Measurements from ENCODE around the gene RPL22. TPM values are rescaled to one million over a fixed set of nuclear protein-coding genes. Genes with fewer than 3 reads are reported as not detected.

RPL22 gene
- total and polyA plus RNA-seq, 2 of the 13 experiments (the other 11 are each of a cell fraction or from before 2014, with no cell fraction given): 214 to 545 TPM

DNA sequence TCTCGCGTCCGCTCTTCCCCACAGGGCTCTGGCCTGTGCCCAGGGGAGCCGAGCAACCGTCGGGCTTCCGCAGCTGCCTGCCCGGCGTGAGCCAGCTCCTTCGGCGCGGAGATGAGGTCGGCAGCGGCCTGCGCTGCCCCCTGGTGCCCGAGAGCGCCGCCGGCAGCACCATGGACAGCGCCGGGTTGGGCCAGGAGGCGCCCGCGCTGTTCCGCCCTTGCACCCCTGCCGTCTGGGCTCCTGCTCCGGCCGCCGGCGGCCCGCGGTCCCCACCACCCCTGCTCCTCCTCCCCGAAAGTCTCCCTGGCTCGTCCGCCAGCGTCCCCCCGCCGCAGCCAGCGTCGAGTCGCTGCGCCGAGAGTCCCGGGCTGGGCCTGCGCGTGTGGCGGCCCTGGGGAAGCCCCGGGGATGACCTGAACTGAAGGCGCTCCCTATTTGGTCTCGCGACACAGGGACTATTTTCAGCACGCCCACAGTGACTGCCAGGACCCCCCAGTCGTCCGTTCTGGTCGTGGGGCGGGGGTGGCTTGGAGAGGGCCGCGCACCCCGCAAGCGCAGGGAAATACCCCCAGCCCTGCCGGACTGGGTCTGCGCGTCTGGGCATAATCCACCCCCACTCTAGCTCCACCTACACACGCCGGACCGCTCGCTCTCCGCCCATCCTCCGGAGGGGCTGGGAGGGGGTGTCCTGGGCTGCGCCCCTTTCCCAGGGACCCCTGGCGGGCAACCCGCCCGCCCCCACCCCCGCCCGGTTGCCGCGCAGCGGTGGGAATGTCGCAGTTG is 45.9 kb upstream of the RPL22 start (continued):
- TF ChIP-seq SKIL (CRISPR knock-in tag; IDR thresholded peaks at IDR 0.05; ENCODE audit: borderline replicate concordance) (peak; percentile 74), ATRX (CRISPR knock-in tag; IDR thresholded peaks at IDR 0.05; ENCODE audit: borderline replicate concordance) (no peak), KDM2A (CRISPR knock-in tag; IDR thresholded peaks at IDR 0.05; ENCODE audit: borderline replicate concordance, low read depth) (peak; percentile 97), ZSCAN31 (CRISPR knock-in tag; IDR thresholded peaks at IDR 0.05; ENCODE audit: low read depth) (peak; percentile 99), ZSCAN9 (CRISPR knock-in tag; IDR thresholded peaks at IDR 0.05; ENCODE audit: borderline replicate concordance) (peak; percentile 99), ZNF251 (CRISPR knock-in tag; IDR thresholded peaks at IDR 0.05) (peak; percentile 98), THAP11 (CRISPR knock-in tag; IDR thresholded peaks at IDR 0.05) (peak; percentile 85), ZNF20 (CRISPR knock-in tag; IDR thresholded peaks at IDR 0.05) (peak; percentile 93), LCORL (IDR thresholded peaks at IDR 0.05) (no peak), LCORL (CRISPR knock-in tag; IDR thresholded peaks at IDR 0.05) (peak; percentile 83), TEAD2 (CRISPR knock-in tag; IDR thresholded peaks at IDR 0.05) (peak; percentile 95), TP53 (CRISPR knock-in tag; conservative IDR thresholded peaks at IDR 0.05) (peak; percentile 93; the same call in 1 of the 2 replicates), PAX8 (CRISPR knock-in tag; IDR thresholded peaks at IDR 0.05; ENCODE audit: borderline replicate concordance) (peak; percentile 98; the same call in 1 of the 2 replicates), FOXK2 (IDR thresholded peaks at IDR 0.05) (no peak), GABPA (IDR thresholded peaks at IDR 0.05; ENCODE audit: low read depth, low read length) (no peak), GABPA (CRISPR knock-in tag; IDR thresholded peaks at IDR 0.05; ENCODE audit: low read depth) (no peak), ISX (CRISPR knock-in tag; conservative IDR thresholded peaks at IDR 0.05) (peak; percentile 99)
- TF ChIP-seq, protein P1, sequence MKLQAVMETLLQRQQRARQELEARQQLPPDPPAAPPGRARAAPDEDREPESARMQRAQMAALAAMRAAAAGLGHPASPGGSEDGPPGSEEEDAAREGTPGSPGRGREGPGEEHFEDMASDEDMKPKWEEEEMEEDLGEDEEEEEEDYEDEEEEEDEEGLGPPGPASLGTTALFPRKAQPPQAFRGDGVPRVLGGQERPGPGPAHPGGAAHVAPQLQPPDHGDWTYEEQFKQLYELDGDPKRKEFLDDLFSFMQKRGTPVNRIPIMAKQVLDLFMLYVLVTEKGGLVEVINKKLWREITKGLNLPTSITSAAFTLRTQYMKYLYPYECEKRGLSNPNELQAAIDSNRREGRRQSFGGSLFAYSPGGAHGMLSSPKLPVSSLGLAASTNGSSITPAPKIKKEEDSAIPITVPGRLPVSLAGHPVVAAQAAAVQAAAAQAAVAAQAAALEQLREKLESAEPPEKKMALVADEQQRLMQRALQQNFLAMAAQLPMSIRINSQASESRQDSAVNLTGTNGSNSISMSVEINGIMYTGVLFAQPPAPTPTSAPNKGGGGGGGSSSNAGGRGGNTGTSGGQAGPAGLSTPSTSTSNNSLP (IDR thresholded peaks at IDR 0.05; ENCODE audit: low read depth, low read length): no peak
- TF ChIP-seq, protein P2, sequence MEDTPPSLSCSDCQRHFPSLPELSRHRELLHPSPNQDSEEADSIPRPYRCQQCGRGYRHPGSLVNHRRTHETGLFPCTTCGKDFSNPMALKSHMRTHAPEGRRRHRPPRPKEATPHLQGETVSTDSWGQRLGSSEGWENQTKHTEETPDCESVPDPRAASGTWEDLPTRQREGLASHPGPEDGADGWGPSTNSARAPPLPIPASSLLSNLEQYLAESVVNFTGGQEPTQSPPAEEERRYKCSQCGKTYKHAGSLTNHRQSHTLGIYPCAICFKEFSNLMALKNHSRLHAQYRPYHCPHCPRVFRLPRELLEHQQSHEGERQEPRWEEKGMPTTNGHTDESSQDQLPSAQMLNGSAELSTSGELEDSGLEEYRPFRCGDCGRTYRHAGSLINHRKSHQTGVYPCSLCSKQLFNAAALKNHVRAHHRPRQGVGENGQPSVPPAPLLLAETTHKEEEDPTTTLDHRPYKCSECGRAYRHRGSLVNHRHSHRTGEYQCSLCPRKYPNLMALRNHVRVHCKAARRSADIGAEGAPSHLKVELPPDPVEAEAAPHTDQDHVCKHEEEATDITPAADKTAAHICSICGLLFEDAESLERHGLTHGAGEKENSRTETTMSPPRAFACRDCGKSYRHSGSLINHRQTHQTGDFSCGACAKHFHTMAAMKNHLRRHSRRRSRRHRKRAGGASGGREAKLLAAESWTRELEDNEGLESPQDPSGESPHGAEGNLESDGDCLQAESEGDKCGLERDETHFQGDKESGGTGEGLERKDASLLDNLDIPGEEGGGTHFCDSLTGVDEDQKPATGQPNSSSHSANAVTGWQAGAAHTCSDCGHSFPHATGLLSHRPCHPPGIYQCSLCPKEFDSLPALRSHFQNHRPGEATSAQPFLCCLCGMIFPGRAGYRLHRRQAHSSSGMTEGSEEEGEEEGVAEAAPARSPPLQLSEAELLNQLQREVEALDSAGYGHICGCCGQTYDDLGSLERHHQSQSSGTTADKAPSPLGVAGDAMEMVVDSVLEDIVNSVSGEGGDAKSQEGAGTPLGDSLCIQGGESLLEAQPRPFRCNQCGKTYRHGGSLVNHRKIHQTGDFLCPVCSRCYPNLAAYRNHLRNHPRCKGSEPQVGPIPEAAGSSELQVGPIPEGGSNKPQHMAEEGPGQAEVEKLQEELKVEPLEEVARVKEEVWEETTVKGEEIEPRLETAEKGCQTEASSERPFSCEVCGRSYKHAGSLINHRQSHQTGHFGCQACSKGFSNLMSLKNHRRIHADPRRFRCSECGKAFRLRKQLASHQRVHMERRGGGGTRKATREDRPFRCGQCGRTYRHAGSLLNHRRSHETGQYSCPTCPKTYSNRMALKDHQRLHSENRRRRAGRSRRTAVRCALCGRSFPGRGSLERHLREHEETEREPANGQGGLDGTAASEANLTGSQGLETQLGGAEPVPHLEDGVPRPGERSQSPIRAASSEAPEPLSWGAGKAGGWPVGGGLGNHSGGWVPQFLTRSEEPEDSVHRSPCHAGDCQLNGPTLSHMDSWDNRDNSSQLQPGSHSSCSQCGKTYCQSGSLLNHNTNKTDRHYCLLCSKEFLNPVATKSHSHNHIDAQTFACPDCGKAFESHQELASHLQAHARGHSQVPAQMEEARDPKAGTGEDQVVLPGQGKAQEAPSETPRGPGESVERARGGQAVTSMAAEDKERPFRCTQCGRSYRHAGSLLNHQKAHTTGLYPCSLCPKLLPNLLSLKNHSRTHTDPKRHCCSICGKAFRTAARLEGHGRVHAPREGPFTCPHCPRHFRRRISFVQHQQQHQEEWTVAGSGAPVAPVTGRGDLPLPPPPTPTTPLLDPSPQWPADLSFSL (CRISPR knock-in tag; IDR thresholded peaks at IDR 0.05): peak; percentile 67; the same call in 1 of the 2 replicates
